Stimulated activated CD4-positive, alpha-beta T cell treated with anti-CD3 and anti-CD28 coated beads, TNF-alpha, amount 100 ng/mL, for 1 hour (primary cell): Measurements from ENCODE around the gene P2RX3.
"Not testable (repeated sequence)": the region's sequence is repeated elsewhere in the genome, so short reads cannot be mapped to it uniquely, and the experiment has no call there.

Experiments used
- DNase-seq, 3 donors: peaks; one replicate each; pipeline ENCODE4 v3.0.0-alpha.2; 2020; ENCODE audit warnings: low read depth in 3 of 3, low spot score in 1 of 3

P2RX3 gene

GRCh38 chr11:57394203-57394965, 56.2 kb downstream of the P2RX3 start:
- DNase-seq: no peak

DNA sequence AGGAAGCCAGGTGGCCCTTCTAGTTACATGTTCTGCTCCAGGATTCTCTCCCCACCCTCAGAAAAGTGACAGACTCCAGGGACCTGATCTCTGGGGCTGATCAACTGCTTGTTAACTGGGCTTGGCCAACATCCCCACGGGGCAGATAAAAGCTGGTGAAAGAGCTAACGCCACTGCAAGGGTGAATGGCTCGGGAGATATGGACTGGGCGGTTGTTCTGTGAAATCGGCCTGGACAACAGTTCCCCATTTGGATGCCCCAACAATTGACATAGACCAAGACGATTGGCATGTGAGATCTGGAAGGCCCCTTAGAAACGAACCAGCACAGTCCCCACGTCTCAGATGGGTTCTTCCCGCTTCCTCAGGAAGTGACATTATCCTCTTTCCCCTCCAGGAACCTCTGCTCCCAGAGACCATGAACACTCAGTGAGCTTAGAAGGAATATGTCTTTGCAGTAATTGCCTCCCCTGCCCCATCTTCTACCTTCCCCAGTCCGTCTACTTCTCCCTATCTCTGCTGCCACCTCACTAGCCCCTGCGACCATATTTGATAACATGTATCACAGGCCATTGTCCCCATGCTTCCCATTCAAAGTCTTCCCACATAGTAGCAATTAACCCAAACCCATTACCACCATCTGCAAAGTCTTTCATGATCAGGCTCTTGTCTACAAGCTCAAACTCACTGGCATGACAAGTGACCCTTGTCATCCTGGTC, 57.9 kb downstream of the P2RX3 start:
- no peak for DNase-seq

DNA sequence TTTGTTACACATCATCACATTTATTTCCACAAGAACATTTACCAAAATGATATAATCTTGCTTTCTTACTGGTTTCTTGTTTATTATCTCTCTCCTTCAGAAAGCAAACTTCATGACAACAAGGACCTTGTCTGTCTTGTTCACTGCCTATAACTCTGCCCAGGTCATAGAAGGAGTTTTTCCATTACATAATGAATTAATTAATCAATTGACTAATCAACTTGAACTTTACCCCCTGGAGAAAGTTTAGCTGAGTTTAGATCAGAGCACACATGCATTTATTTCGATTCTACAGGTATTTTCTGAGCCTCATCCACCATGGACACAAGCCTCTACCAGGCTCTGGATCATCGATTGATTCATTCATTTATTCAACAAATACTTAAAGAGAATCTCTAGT, 58.6 kb downstream of the P2RX3 start:
- no peak for DNase-seq

DNA sequence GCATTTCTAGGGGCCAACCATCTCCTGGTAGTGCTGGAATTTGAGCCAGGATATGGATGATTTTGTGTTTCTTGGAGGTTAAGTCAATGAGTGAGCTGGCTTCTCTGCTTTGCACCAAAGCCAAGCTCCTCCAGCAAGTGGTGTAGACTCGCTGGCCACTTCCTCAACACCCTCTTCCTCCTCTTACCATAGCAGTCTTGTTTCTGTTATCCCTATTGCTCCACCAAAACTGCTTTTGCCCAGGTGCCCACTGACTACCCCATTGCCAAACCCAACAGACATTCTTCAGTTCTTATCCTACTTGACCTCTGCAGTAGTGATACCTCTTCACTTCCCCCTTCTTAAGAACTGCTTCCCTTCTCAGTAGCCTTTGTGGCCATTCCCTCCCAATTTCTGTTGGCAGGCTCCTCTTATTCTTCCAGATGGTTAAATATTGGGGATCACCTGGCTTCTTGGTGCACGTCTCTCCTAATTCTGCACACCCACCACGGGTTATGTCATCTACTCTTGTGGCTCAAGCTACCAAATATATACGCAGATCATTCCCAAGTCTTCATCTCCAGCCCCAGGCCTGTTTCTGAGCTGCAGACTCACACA, 59.3 kb downstream of the P2RX3 start:
- DNase-seq: no peak

GRCh38 chr11:57399221-57399620, 61.1 kb downstream of the P2RX3 start:
- no peak for DNase-seq

DNA sequence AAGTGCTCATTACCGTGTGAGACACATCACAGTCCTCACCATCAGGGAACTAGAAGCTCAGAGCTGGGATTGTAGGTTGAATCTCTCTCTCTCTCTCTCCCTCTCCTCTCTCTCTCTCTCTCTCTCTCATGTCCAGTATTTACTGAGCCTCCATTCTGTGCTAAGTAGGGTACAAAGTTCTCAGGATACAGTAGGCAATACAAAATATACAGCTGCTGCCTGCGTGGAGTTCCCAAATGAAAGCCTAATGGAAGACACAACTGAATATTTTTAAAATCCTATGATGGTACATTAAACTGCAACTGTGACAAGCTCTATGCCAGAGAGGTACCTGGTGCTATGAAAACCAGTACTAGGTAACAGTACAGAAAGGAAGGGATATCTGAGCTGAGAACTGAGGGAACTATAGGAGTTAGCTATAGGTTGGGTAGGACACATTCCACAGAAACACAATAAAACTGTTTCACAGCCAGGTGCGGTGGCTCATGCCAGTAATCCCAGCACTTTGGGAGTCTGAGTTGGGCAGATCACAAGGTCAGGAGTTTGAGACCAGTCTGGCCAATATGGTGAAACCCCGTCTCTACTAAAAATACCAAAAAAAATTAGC, 61.9 kb downstream of the P2RX3 start:
- no peak for DNase-seq

DNA sequence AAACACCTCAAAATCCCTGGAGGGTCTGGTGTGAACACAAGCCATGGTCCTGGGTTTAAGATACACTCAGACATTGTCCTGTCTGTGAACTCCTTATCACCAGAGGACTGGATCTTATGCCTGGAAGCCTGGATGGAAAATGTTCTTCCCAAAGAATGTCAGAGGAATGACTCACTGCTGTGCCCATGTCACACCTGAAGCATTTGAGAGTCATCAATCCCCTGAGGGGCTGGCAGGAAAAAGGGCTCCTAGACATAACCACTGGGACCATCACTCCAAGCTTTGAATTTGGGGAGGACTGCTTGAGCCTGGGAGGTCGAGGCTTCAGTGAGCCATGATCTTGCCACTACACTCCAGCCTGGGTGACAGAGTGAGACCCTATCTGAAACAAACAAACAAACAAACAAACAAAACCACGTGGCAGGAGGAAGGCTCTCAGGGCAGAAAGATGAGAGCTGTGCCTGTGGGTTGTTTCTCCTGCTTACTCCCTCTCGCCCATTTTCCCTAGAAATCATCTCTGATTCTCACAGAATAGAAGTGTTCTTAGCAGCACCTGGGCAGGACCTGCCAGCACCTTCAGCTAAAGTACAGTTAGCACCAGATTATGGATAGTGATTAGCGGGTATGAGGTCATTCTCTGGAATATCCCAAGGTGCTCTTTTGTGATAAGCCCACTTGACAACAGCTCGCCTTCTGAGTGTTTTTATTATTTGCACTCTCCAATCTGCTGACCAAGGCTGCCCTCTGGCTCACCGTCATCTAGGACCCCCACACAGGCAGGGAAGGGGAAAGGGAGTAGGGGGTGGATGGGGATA, 64.2 kb downstream of the P2RX3 start:
- DNase-seq: no peak

- not testable (repeated sequence) for DNase-seq
Observed at GRCh38 chr11:57403003-57403801, 65.0 kb downstream of the P2RX3 start.

DNA sequence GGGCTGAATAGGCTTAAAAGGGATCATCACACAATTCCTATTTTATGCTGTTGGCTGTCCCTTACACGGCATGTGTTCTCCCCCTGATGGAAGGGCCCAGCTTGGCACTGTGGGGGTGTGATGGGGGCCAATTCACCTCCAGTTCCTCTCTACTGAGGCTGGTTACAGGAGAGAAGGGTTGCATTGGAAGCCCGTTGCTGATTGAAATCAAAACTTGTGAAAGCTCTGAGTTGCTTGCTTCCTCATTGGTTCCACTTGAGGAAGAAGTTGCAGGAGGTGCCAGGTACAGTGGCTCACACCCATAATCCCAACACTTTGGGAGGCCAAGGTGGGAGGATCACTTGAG, 65.6 kb downstream of the P2RX3 start:
- DNase-seq: no peak

DNA sequence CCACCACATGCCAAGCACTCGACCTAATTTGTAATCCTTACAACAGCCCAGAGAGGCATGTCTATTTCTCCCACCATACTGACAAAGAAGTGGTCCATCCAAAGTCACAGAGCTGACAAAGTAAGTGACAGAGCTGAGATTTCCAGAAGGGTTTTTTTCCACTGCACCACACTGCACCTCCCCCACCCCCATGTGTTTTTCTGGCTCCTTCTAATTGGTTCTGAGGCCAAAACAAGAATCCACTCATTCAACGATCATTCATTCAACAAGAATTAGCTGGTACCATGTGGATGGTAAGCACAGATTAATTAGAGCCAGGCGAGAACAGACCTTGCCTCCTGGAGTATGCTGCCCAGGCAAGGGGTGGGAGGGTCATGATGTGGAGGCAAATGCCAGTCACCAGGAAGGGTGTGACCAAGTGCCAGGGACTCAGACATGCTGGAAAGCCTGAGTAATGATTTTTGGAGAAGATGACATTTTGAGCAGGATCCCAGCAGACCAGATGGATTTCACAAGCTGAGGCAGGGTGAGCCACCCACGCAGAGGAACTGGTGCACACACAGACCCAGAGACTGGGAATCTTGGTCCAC, 67.2 kb downstream of the P2RX3 start:
- no peak for DNase-seq

DNA sequence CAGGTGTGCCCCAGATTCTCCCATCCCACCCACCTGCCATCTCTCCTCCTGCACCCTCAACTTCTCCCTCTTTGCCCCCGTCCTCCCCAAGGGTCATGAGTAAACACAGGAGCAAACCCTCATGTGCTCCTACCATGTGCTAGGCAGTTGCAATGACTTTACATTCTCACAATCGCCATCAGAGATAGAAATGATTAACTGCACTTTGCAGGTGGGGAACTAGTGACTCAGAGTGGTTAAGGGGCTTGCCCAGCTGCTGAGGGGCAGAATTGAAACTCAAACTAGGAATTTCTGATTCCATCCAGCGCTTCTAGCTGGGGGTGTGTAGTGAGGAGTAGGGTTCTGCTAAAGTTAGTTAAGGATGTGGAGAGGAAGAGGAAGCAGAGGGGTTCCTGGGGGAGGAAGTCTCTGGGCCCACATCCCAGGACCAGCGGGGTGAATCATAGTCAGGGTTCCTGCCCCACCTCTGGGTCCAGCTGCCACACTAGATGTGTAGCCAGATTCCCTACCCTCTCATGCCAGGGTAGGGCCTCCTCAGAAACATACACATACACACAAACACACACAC, 68.3 kb downstream of the P2RX3 start:
- no peak for DNase-seq

- no peak for DNase-seq
Observed at GRCh38 chr11:57407010-57407920, 69.1 kb downstream of the P2RX3 start.

DNA sequence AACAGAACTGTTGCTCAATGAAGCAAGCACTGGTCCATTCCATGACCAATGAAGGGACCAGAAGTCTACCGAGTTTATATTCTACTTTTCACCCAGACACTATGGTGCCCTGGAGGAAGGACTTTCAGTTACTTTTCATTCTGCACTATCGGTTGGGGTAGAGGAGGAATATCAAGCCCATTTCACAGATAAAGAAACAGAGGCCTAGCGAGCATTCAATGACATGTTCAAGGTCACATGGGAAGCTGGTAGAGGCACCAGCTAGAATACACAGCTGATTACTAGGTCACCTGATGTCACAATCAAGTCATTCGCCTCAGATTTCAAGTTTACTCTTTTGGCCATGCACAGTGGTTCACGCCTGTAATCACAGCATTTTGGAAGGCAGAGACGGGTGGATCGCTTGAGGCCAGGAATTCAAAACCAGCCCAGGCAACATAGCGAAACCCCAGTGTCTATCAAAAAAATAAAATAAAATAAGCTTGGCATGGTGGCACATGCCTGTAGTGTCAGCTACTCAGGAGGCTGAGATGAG, 69.9 kb downstream of the P2RX3 start:
- no peak for DNase-seq

DNA sequence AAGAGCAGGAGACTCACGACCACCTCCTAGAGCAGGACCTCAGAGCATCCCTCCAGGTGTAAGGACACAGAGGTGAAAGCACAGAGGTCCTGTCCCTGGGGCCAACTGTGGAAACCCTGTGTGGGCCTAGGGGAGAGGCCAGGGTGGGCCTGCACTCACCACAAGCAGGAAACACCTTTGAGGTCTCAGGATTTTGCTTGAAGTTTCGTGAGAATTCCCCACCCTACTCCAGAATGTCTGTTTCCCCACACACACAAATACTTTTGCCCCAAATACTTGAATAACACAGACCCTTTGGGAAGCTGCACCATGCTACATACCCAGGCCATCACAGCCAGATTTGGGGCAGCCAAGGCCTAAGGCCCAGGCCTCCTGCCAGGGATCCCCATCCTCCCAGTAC, 70.6 kb downstream of the P2RX3 start:
- DNase-seq: no peak

DNA sequence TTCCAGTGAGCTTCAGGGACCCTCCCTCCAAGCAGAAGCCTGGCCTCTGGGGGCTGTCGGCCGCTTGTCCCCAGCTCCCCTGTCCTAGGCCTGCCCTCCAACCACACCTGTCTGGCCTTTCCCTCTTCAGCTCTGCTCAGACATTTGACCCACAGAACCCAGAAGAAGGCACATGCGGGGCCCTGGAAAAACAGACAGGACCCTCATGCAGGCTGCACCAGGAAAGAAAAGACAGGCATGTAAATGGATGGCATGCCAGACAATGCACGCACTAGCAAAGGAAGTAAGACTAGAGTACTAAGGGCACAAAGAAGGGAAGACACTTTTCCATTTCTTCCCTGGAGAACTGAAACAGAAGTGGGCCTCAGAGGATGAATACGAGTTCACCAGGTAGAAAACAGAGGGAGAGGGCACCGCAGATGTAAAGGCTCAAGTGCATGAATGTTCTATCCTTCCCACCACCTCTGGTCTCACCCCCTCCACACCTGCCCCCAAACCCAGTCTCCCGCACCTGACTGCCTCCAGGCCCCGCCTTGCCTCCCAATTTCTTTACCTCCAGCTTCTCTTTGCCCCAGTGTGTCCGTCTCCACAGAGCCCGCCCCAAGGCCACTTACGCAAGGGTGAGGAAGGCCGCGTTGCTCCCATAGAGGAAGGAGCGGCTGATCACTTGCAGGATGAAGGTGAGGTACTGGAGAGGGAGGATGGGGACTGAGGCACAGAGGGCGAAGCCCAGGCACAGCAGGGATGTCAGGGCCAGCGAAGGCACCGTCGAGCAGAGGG, 71.4 kb downstream of the P2RX3 start:
- DNase-seq: no peak

GRCh38 chr11:57410287-57410686, 72.1 kb downstream of the P2RX3 start:
- no peak for DNase-seq

DNA sequence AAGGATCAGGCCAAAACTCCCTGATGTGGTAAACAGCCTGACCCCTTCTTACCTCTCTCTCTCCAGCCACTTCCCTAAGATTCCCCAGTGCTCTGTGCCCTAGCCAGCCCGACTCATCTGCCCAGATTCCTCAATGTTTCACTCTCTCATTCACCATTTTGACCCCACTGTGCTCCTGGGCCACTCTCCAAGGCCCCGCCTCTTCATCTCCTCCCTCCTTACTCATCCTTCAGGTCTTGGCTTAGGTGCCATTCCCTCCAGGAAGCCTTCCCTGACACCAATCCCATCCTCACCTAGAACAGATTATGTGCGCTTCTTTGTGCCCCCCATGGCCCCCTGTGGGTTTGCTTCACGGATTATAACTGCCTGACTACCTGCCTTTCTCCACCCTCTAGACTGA, 75.5 kb downstream of the P2RX3 start:
- DNase-seq: no peak
